T-helper 2 cell treated with Interferon-gamma antibody and Interleukin-4, amounts not matched to agents 100 ng/mL and 5 ng/mL, for 36 hours (primary cell): ENCODE results near the gene SGPP2. TPM values are rescaled to one million over a fixed set of nuclear protein-coding genes. Genes with fewer than 3 reads are reported as not detected.
"Not testable (repeated sequence)": the region's sequence is repeated elsewhere in the genome, so short reads cannot be mapped to it uniquely, and the experiment has no call there.

Source experiments
- intact Hi-C: fragments of 100-400 bp; cut with micrococcal nuclease; formaldehyde crosslinking; loops from one replicate; pipeline ENCODE4 v1.15.1; 2023
- total RNA-seq: library from RNA; stranded (reverse); gene quantifications from 2 replicates; pipeline ENCODE4 v1.2.3, GENCODE V29; 2022

Gene SGPP2
- total RNA-seq, 1 donor from 2014 or later: 0.70 TPM

- intact Hi-C loops: loop anchor here (5.0 kb wide), 2 partner anchors 108 to 123 kb away; no protein-coding TSS in a partner anchor
These were observed 657 bp downstream of the SGPP2 start for GRCh38 chr2:222424729-222425671.

- intact Hi-C loops: loop anchor here (5.0 kb wide), 2 partner anchors 110 to 125 kb away; no protein-coding TSS in a partner anchor
These were observed 3.4 kb downstream of the SGPP2 start for GRCh38 chr2:222427646-222428301.

- intact Hi-C loops: no loop called here
These were observed 5.7 kb downstream of the SGPP2 start for GRCh38 chr2:222430071-222430470.

- intact Hi-C loops: no loop called here
These were observed 6.3 kb downstream of the SGPP2 start for GRCh38 chr2:222430681-222431080.

GRCh38 chr2:222431869-222432268 is 7.5 kb downstream of the SGPP2 start:
- intact Hi-C loops: no loop called here

GRCh38 chr2:222433332-222434173 is 9.2 kb downstream of the SGPP2 start:
- intact Hi-C loops: no loop called here

GRCh38 chr2:222434204-222434603 is 9.9 kb downstream of the SGPP2 start:
- intact Hi-C loops: no loop called here

GRCh38 chr2:222435400-222436039 is 11.2 kb downstream of the SGPP2 start:
- intact Hi-C loops: not testable (repeated sequence)

- intact Hi-C loops: no loop called here
These were observed 11.7 kb downstream of the SGPP2 start for GRCh38 chr2:222436040-222436413.

GRCh38 chr2:222439692-222440091 is 15.3 kb downstream of the SGPP2 start:
- intact Hi-C loops: no loop called here

- intact Hi-C loops: no loop called here
These were observed 16.5 kb downstream of the SGPP2 start for GRCh38 chr2:222440673-222441422.

GRCh38 chr2:222442665-222443064 is 18.3 kb downstream of the SGPP2 start:
- intact Hi-C loops: no loop called here

GRCh38 chr2:222445227-222445626 is 20.9 kb downstream of the SGPP2 start:
- intact Hi-C loops: no loop called here

- intact Hi-C loops: no loop called here
These were observed 22.8 kb downstream of the SGPP2 start for GRCh38 chr2:222447131-222447530.

- intact Hi-C loops: no loop called here
These were observed 24.4 kb downstream of the SGPP2 start for GRCh38 chr2:222448748-222449181.

- intact Hi-C loops: no loop called here
These were observed 25.7 kb downstream of the SGPP2 start for GRCh38 chr2:222450021-222450420.

- intact Hi-C loops: no loop called here
These were observed 26.9 kb downstream of the SGPP2 start for GRCh38 chr2:222451224-222451674.

- intact Hi-C loops: no loop called here
These were observed 28.1 kb downstream of the SGPP2 start for GRCh38 chr2:222452422-222452950.

GRCh38 chr2:222456479-222457077 is 32.2 kb downstream of the SGPP2 start:
- intact Hi-C loops: no loop called here
